ENCODE data around the gene CORO1A.
"Not testable (repeated sequence)": the region's sequence is repeated elsewhere in the genome, so short reads cannot be mapped to it uniquely, and the experiment has no call there.

Gene CORO1A

DNA sequence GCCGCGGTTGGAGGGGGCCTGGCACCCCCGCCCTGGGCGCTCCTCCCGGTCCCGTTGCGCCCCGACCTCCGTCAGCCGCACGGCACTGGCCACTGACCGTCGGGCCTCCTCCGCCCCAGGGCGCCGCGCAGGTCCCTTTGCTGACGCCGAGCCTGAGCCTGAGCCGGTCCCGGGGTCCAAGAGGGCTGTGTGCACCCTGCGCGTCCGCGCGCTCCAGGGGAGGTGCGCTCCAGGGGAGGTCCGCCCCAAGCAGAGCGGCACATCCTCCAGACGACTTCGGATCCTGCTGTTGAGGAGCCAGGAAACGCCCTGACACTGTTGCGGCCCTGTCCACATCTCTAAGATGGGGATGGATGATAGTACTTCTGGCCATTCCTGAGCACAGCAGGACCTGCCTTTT, 22.9 kb downstream of the CORO1A start:
- not testable (repeated sequence) for H3K4me1 Mint-ChIP-seq; DNase-seq; H3K36me3 Mint-ChIP-seq (ENCODE audit: low read depth); H3K27me3 Mint-ChIP-seq; H3K27ac Mint-ChIP-seq; H3K4me3 Mint-ChIP-seq; H3K9me3 Mint-ChIP-seq
- ATAC-seq, result peak; percentile 42

DNA sequence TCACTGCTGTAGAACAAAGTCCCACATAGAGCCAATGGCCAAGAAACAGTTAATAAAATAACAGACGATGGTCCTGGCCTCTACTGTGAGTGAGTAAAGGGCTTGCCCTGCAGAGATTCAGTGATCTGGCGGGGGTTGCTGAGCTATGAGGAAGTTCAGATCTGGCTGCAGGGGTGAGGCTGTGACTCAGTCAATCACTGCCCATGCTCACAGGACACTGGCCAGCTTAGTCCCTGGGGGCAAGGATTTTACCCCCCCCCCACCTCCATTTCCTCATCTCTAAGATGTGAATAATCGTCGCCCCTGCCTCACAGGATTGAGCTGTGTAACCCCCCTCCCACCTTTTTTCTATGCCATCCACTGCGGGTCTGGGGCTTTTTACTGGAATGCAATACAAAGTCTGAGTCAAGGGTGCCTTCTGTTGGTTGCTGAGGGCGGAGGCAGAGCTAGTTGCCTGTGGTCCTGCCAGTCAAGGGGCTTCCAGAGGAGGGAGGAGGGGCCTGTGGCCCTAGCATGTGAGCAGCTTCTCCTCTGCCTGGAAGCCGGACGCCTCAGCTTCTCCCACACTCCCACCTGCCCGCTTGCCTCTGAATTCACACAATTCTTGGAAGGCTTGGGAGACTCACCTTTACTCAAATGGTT, 23.8 kb downstream of the CORO1A start:
- not testable (repeated sequence) for H3K36me3 Mint-ChIP-seq (ENCODE audit: low read depth); H3K4me1 Mint-ChIP-seq; H3K27me3 Mint-ChIP-seq; DNase-seq; H3K4me3 Mint-ChIP-seq; H3K9me3 Mint-ChIP-seq; H3K27ac Mint-ChIP-seq
- peak; percentile 42 for ATAC-seq

DNA sequence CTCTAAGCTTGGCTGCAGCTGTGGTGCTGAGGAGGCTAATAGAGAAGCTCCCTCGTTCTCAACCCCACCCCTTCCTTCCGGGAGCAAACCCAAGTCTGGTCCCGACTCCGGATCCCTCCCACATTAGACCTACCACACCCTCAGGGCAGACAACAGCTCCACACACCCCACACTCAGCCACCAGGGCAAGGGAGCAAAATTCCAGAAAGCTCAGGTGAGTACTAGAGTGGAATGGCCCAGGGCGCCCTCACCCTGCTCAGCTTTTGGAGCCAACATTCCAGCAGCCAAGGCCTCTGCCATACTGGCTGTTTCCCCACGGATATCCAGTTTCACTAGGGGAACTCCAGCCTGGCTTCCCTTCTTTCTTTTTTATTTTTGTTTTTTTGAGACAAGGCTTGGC, 25.6 kb downstream of the CORO1A start:
- H3K36me3 Mint-ChIP-seq (ENCODE audit: low read depth); H3K4me3 Mint-ChIP-seq; ATAC-seq; H3K27ac Mint-ChIP-seq; H3K27me3 Mint-ChIP-seq; H3K4me1 Mint-ChIP-seq; H3K9me3 Mint-ChIP-seq: not testable (repeated sequence)
- DNase-seq, result peak; percentile 6

- not testable (repeated sequence) for H3K9me3 Mint-ChIP-seq; H3K27ac Mint-ChIP-seq; H3K4me1 Mint-ChIP-seq; H3K4me3 Mint-ChIP-seq; H3K36me3 Mint-ChIP-seq (ENCODE audit: low read depth); DNase-seq; H3K27me3 Mint-ChIP-seq
- ATAC-seq, result peak; percentile 29
Observed at GRCh38 chr16:30211414-30211813, 28.0 kb downstream of the CORO1A start.

GRCh38 chr16:30217082-30217481, 33.7 kb downstream of the CORO1A start:
- H3K4me1 Mint-ChIP-seq; H3K27ac Mint-ChIP-seq; DNase-seq; ATAC-seq; H3K9me3 Mint-ChIP-seq; H3K27me3 Mint-ChIP-seq; H3K36me3 Mint-ChIP-seq (ENCODE audit: low read depth); H3K4me3 Mint-ChIP-seq: not testable (repeated sequence)

Measured in activated naive CD8-positive, alpha-beta T cell treated with anti-CD3 and anti-CD28 coated beads, Interleukin-2, amount 50 U/mL, for 24 hours (primary cell).